ENCODE data around the gene NAALADL2.

DNA sequence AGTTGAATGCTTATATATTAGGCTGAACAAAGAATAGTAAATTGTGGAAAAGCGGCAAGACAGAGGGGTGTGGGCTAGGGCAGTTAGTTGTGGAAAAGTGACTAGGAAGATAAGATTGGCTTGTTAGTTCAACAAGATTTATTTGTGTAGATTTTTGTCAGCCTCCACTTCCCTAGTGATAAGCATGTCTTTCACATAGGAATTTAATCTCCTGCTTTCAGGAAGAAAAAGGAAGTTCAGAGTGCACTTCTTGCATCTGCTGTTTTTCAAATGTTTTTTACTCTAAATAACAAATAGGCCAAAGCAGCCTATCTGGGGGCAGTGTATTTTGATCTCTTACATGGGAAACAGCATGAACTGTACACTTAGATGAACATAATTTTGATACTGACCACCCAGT, 919.9 kb downstream of the NAALADL2 start:
- no peak for TF ChIP-seq CTCF (IDR thresholded peaks at IDR 0.05)
- TF ChIP-seq POLR2AphosphoS5 (IDR thresholded peaks at IDR 0.05; ENCODE audit: insufficient read depth in 1 of 2, low read depth in 1 of 2): no peak
- no peak for TF ChIP-seq POLR2A (IDR thresholded peaks at IDR 0.05)

All from vagina (tissue), 2 donors.